Stimulated activated CD4-positive, alpha-beta T cell treated with anti-CD3 and anti-CD28 coated beads, TNF-alpha, amount 100 ng/mL, for 4 hours (primary cell): ENCODE data around the gene DYSF.

Experiments used
- DNase-seq, 3 experiments: peaks; one replicate each; pipeline ENCODE4 v3.0.0-alpha.2; 2020; ENCODE audit warnings: low read depth in 3 of 3

DYSF gene

GRCh38 chr2:71502941-71503738 is 49.8 kb downstream of the DYSF start:
- no peak for DNase-seq

GRCh38 chr2:71503837-71504236 is 50.5 kb downstream of the DYSF start:
- no peak for DNase-seq

DNA sequence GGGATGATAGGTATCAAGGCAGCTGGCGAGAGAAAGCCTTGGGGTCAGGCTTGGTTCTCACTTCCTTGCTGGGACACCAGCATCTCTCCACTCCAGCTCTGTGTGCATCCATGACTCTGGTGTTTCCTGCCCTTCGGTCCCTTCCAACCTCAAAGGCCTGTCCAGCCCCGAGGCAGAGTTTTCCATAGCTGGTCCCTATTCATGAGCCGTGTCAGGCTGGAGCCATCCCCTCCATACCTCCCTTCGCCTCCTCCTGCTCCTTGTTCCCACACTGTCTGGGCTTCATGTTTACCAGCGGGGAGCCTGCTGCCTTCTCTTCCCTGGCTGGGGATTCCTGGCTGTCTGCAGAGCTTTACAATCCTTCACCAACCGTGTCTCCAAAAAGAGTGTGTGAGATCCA is 51.2 kb downstream of the DYSF start:
- DNase-seq = no peak

DNA sequence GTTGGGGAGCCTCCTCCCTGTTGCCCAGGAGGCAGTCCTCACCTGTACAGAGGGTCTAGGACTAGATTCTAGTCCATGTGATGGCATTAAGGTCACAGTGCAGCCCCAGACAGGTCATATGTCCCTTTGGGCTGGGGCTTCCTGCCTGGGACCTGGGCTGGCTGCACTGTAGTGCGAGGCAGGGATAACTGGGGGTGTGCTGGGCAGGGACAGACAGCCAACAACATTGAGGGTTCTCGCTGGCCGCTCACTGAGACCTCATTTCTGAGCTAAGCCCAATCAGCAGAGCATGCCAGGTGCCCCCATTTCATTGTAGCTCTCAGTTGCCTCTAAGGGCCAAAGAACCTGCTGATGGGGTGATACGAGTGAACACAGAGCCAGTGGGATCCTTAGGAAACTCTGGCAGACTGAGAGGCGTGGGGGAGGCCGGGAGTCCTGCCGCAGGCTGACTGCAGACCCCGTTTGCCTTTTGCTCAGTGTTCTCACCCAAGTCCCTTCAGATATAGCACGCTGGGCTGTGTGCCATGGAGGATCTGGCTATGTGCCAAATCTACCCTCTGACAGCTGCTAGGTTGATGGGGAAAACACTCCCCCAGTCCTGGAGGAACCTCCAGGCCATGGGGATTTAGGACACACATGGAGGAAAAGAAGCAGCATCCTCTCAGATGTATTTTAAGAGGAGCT is 51.9 kb downstream of the DYSF start:
- no peak for DNase-seq

GRCh38 chr2:71505770-71506140 is 52.4 kb downstream of the DYSF start:
- DNase-seq = no peak

GRCh38 chr2:71506222-71507153 is 53.1 kb downstream of the DYSF start:
- DNase-seq = no peak

DNA sequence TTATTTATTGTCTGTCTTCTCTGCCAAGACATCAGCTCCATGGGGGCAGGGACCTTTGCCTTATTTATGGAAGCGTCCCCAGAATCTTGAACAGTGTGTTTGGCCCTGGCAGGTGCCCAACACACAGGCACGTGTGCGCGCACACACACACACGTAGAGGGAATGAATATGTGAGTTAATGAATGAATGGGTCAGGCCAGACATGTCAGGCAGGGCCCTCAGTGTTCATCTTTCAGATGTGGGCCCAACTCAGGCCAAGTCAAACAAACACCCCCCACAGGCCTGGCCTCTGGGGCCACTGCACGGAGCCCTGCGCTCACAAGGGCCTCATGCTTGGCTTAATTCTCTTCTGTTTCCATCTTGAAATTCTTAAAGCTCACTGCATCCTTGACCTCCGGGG is 54.1 kb downstream of the DYSF start:
- no peak for DNase-seq

GRCh38 chr2:71510196-71510807 is 56.9 kb downstream of the DYSF start:
- DNase-seq = peak; percentile 51 to 63 (median 57)

GRCh38 chr2:71510938-71511337 is 57.6 kb downstream of the DYSF start:
- DNase-seq = no peak

DNA sequence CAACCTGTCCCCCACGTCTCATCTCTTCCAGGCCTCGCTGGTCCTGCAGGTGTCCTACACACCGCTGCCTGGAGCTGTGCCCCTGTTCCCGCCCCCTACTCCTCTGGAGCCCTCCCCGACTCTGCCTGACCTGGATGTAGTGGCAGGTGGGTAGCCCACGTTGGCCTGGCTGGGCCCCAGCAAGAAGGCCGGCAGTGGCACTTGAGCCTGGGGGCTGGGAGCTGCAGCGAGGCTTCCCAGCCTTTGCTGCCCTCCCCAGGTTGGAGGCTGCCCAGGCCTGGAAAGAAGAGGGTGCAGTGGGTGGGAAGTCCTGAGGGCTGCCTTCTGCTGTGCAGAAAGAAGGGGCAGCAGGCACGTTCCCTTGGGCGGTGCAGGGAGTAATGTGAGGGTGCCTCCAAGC is 58.4 kb downstream of the DYSF start:
- no peak for DNase-seq

DNA sequence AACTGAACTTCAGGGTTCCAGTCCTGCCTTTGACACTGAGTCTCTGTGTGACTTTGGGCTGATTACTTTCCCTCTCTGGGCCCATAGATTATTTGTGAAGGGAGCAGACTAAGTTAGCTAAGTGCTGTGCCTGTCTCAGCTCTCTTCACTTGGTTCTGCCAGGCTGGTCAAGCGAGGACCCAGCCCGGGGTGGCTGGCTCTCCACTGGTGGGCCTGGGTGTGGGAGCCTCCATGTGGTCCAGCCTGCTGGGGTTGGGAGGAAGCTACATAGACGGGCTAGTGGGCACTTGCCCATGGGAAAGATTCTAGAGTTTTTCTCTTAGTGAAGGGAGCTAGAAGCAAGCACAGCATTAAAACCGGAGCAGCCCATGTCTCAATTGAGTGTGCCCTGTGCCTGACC is 59.0 kb downstream of the DYSF start:
- no peak for DNase-seq

- no peak for DNase-seq
Measured at GRCh38 chr2:71513096-71513495, 59.7 kb downstream of the DYSF start.

DNA sequence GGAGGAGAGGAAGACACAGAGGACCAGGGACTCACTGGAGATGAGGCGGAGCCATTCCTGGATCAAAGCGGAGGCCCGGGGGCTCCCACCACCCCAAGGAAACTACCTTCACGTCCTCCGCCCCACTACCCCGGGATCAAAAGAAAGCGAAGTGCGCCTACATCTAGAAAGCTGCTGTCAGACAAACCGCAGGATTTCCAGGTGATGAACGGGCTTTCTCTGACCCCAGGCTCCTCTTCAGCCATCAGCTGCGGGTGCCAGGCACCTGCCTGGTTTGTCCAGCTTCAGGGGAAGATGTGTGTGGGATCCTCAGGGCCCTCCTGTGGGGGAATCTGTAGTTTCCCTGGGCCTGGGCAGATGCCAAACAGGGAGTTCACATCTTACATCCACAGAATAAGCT is 60.4 kb downstream of the DYSF start:
- no peak for DNase-seq

GRCh38 chr2:71516253-71516888 is 63.0 kb downstream of the DYSF start:
- DNase-seq = no peak

GRCh38 chr2:71517851-71518250 is 64.5 kb downstream of the DYSF start:
- DNase-seq = no peak

GRCh38 chr2:71521436-71521950 is 68.1 kb downstream of the DYSF start:
- no peak for DNase-seq

GRCh38 chr2:71524476-71524875 is 71.1 kb downstream of the DYSF start:
- DNase-seq = no peak

GRCh38 chr2:71526141-71526540 is 72.8 kb downstream of the DYSF start:
- no peak for DNase-seq

GRCh38 chr2:71526975-71527374 is 73.6 kb downstream of the DYSF start:
- DNase-seq = no peak

DNA sequence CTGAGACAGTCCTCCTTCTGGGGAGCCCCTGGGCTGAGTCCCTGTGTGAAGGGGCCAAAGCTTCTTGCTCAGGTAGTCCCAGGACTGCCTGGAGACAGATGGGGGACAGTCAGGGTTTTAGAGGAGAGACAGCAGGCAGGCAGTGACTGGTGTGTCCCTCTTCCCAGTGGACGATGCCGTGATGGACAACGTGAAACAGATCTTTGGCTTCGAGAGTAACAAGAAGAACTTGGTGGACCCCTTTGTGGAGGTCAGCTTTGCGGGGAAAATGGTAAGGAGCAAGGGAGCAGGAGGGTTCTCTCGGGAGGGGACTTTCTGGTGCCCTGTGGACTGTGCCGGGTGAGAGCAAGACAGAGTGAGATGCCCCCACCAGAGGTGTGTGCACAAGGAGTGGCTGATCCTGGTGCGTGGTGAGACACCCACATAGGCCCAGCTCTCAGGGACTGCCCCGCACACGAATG is 74.8 kb downstream of the DYSF start:
- DNase-seq = no peak

GRCh38 chr2:71528749-71529148 is 75.4 kb downstream of the DYSF start:
- no peak for DNase-seq
